ENCODE results near the gene SNX9.

SNX9 gene

GRCh38 chr6:157811137-157811475 is 11.9 kb upstream of the SNX9 start:
- in situ Hi-C loops (cut with MboI; ENCODE audit: low sequenced_read_pairs), result no loop called here
- H3K36me3 ChIP-seq (replicated peaks), result no peaks in the 10 kb centered on the region
- H3K9me3 ChIP-seq, result no peaks in the 10 kb centered on the region
- H3K4me3 ChIP-seq, result no peak overlapping the region
- H3K27me3 ChIP-seq (ENCODE audit: low read depth), result no peaks in the 10 kb centered on the region
- DNase-seq (ENCODE audit: low spot score in 2 of 2), result no peak
- peaks cover 13% of the 10 kb centered on the region for H3K4me1 ChIP-seq

GRCh38 chr6:157811476-157812173 is 11.4 kb upstream of the SNX9 start:
- Histone ChIP-seq H3K4me3 (no peak overlapping the region), H3K36me3 (replicated peaks) (no peaks in the 10 kb centered on the region), H3K4me1 (peaks cover 13% of the 10 kb centered on the region), H3K27me3 (ENCODE audit: low read depth) (no peaks in the 10 kb centered on the region), H3K9me3 (no peaks in the 10 kb centered on the region)
- in situ Hi-C loops (cut with MboI; ENCODE audit: low sequenced_read_pairs), result no loop called here
- DNase-seq (ENCODE audit: low spot score in 2 of 2), result no peak

GRCh38 chr6:157812425-157813171 is 10.4 kb upstream of the SNX9 start:
- DNase-seq (ENCODE audit: low spot score in 2 of 2), result no peak
- H3K27me3 ChIP-seq (ENCODE audit: low read depth), result no peaks in the 10 kb centered on the region
- no peak overlapping the region for H3K4me3 ChIP-seq
- no peaks in the 10 kb centered on the region for H3K36me3 ChIP-seq (replicated peaks)
- in situ Hi-C loops (cut with MboI; ENCODE audit: low sequenced_read_pairs), result no loop called here
- H3K4me1 ChIP-seq, result peaks cover 13% of the 10 kb centered on the region
- no peaks in the 10 kb centered on the region for H3K9me3 ChIP-seq

GRCh38 chr6:157813191-157813590 is 9.9 kb upstream of the SNX9 start:
- Histone ChIP-seq H3K4me3 (no peak overlapping the region), H3K4me1 (peaks cover 13% of the 10 kb centered on the region), H3K36me3 (replicated peaks) (no peaks in the 10 kb centered on the region), H3K9me3 (no peaks in the 10 kb centered on the region), H3K27me3 (ENCODE audit: low read depth) (no peaks in the 10 kb centered on the region)
- no peak for DNase-seq (ENCODE audit: low spot score in 2 of 2)
- in situ Hi-C loops (cut with MboI; ENCODE audit: low sequenced_read_pairs), result no loop called here

GRCh38 chr6:157813750-157814455 is 9.1 kb upstream of the SNX9 start:
- H3K4me1 ChIP-seq, result peaks cover 13% of the 10 kb centered on the region
- DNase-seq (ENCODE audit: low spot score in 2 of 2), result no peak
- in situ Hi-C loops (cut with MboI; ENCODE audit: low sequenced_read_pairs), result no loop called here

GRCh38 chr6:157814883-157815282 is 8.2 kb upstream of the SNX9 start:
- Histone ChIP-seq H3K36me3 (replicated peaks) (no peaks in the 10 kb centered on the region), H3K4me3 (no peak overlapping the region), H3K4me1 (peaks cover 13% of the 10 kb centered on the region), H3K27me3 (ENCODE audit: low read depth) (no peaks in the 10 kb centered on the region), H3K9me3 (no peaks in the 10 kb centered on the region)
- in situ Hi-C loops (cut with MboI; ENCODE audit: low sequenced_read_pairs), result no loop called here
- DNase-seq (ENCODE audit: low spot score in 2 of 2), result peak in 1 of 2 experiments; percentile 72

More at GRCh38 chr6:157813750-157814455, 9.1 kb upstream of the SNX9 start:
- Histone ChIP-seq H3K36me3 (replicated peaks) (no peaks in the 10 kb centered on the region), H3K9me3 (no peaks in the 10 kb centered on the region), H3K4me3 (no peak overlapping the region), H3K27me3 (ENCODE audit: low read depth) (no peaks in the 10 kb centered on the region)

GRCh38 chr6:157821342-157822033 is 1.6 kb upstream of the SNX9 start:
- H3K4me3 ChIP-seq, result no peak overlapping the region
- no peak for DNase-seq (ENCODE audit: low spot score in 2 of 2)
- in situ Hi-C loops (cut with MboI; ENCODE audit: low sequenced_read_pairs), result no loop called here
- no peaks in the 10 kb centered on the region for H3K9me3 ChIP-seq
- H3K36me3 ChIP-seq (replicated peaks), result no peaks in the 10 kb centered on the region
- H3K27me3 ChIP-seq (ENCODE audit: low read depth), result no peaks in the 10 kb centered on the region
- H3K4me1 ChIP-seq, result peaks cover 11% of the 10 kb centered on the region

GRCh38 chr6:157822245-157823000 is 623 bp upstream of the SNX9 start:
- H3K36me3 ChIP-seq (replicated peaks), result no peaks in the 10 kb centered on the region
- H3K9me3 ChIP-seq, result no peaks in the 10 kb centered on the region
- H3K27me3 ChIP-seq (ENCODE audit: low read depth), result no peaks in the 10 kb centered on the region
- peaks cover 11% of the 10 kb centered on the region for H3K4me1 ChIP-seq
- no peak overlapping the region for H3K4me3 ChIP-seq
- peak in 1 of 2 experiments; percentile 15 for DNase-seq (ENCODE audit: low spot score in 2 of 2)
- in situ Hi-C loops (cut with MboI; ENCODE audit: low sequenced_read_pairs), result no loop called here

GRCh38 chr6:157823528-157824370 is 703 bp downstream of the SNX9 start:
- in situ Hi-C loops (cut with MboI; ENCODE audit: low sequenced_read_pairs), result no loop called here
- peak; percentile 53 for DNase-seq (ENCODE audit: low spot score in 2 of 2)

GRCh38 chr6:157825243-157825904 is 2.3 kb downstream of the SNX9 start:
- Histone ChIP-seq H3K9me3 (no peaks in the 10 kb centered on the region), H3K36me3 (replicated peaks) (no peaks in the 10 kb centered on the region), H3K27me3 (ENCODE audit: low read depth) (no peaks in the 10 kb centered on the region), H3K4me3 (no peak overlapping the region), H3K4me1 (peaks cover 17% of the 10 kb centered on the region)
- in situ Hi-C loops (cut with MboI; ENCODE audit: low sequenced_read_pairs), result no loop called here
- DNase-seq (ENCODE audit: low spot score in 2 of 2), result no peak

More at GRCh38 chr6:157823528-157824370, 703 bp downstream of the SNX9 start:
- H3K4me1 ChIP-seq, result peaks cover 11% of the 10 kb centered on the region
- H3K36me3 ChIP-seq (replicated peaks), result no peaks in the 10 kb centered on the region
- peak overlapping the region; percentile 59 for H3K4me3 ChIP-seq
- no peaks in the 10 kb centered on the region for H3K27me3 ChIP-seq (ENCODE audit: low read depth)
- no peaks in the 10 kb centered on the region for H3K9me3 ChIP-seq

- no peaks in the 10 kb centered on the region for H3K36me3 ChIP-seq (replicated peaks)
- no peak overlapping the region for H3K4me3 ChIP-seq
- H3K4me1 ChIP-seq, result peaks cover 8% of the 10 kb centered on the region
- DNase-seq (ENCODE audit: low spot score in 2 of 2), result peak in 1 of 2 experiments; percentile 41
- in situ Hi-C loops (cut with MboI; ENCODE audit: low sequenced_read_pairs), result no loop called here
- H3K9me3 ChIP-seq, result no peaks in the 10 kb centered on the region
- no peaks in the 10 kb centered on the region for H3K27me3 ChIP-seq (ENCODE audit: low read depth)
These were observed 7.4 kb downstream of the SNX9 start for GRCh38 chr6:157830354-157831017.

GRCh38 chr6:157831018-157831369 is 7.9 kb downstream of the SNX9 start:
- H3K36me3 ChIP-seq (replicated peaks), result no peaks in the 10 kb centered on the region
- in situ Hi-C loops (cut with MboI; ENCODE audit: low sequenced_read_pairs), result no loop called here
- H3K4me1 ChIP-seq, result peaks cover 6% of the 10 kb centered on the region
- DNase-seq (ENCODE audit: low spot score in 2 of 2), result no peak
- H3K4me3 ChIP-seq, result no peak overlapping the region
- H3K9me3 ChIP-seq, result no peaks in the 10 kb centered on the region
- H3K27me3 ChIP-seq (ENCODE audit: low read depth), result no peaks in the 10 kb centered on the region

Data from HAP-1 (cell line).